A549 (cell line): ENCODE results near the gene CPNE4. TPM values are rescaled to one million over a fixed set of nuclear protein-coding genes. Genes with fewer than 3 reads are reported as not detected.

Experiments used
- ATAC-seq, 2 experiments: fragments of 200-7000 bp in 1 of 2; fragments of >200 bp in 1 of 2; cut with Nextera tagmentation in 1 of 2; cut with Tn5 transposase in 1 of 2; 3 replicates each; pipeline versions ENCODE4 v1.8.0 to v1.9.1; 2018 to 2020; ENCODE audit warnings: mild to moderate bottlenecking in 1 of 2, moderate library complexity in 1 of 2
- CTCF ChIA-PET: fragments of 300-600 bp; sonication (Branson Sonifier 250); formaldehyde crosslinking; extraction: SDS; loops from one replicate; lab custom pipeline; 2021; ENCODE audit warnings: antibody characterized with exemption, inconsistent platforms; lab: Yijun Ruan, JAX
- POLR2A ChIA-PET: fragments of 350-600 bp; formaldehyde crosslinking; extraction: SDS; loops from one replicate; lab custom pipeline; 2021; ENCODE audit warnings: antibody characterized with exemption, inconsistent platforms; lab: Yijun Ruan, JAX
- DNase-seq, 2 experiments: peaks; one replicate each; pipeline versions ENCODE4 v3.0.0 to v3.0.0-alpha.2; 2011 to 2016; ENCODE audit warnings: low read depth in 1 of 2, low spot score in 1 of 2
- FAIRE-seq: peaks from 2 replicates; lab custom pipeline; 2011; peaks lifted over from hg19 to GRCh38; lab: Jason Lieb, UNC
- H3K27ac ChIP-seq, 2 experiments: fragments of >200 bp; sonication (Bioruptor Twin); formaldehyde crosslinking; 3 replicates each; pipeline ENCODE4 v1.5.1; 2016 to 2017
- H3K4me1 ChIP-seq: fragments of >200 bp; sonication (Bioruptor Twin); formaldehyde crosslinking; 3 replicates; pipeline ENCODE4 v1.6.1; 2016
- H3K4me2 ChIP-seq: fragments of >200 bp; sonication (Bioruptor Twin); formaldehyde crosslinking; 3 replicates; pipeline ENCODE4 v1.6.1; 2016
- H3K4me3 ChIP-seq: fragments of >200 bp; sonication (Bioruptor Twin); formaldehyde crosslinking; 3 replicates; pipeline ENCODE4 v1.5.1; 2016
- H3K9me3 ChIP-seq: fragments of >200 bp; sonication (Bioruptor Twin); formaldehyde crosslinking; 3 replicates; pipeline ENCODE4 v1.6.1; 2016
- CBX2 ChIP-seq: fragments of 200-600 bp; sonication (generic); IDR thresholded peaks from 2 replicates; pipeline ENCODE4 v1.6.1; 2016; ENCODE audit warnings: low read depth, mild to moderate bottlenecking, borderline replicate concordance
- CBX8 ChIP-seq: fragments of 200-600 bp; sonication (generic); IDR thresholded peaks from 2 replicates; pipeline ENCODE4 v1.6.1; 2016
- ESRRA ChIP-seq: fragments of 150-350 bp; IDR thresholded peaks from 2 replicates; pipeline ENCODE4 v1.6.1; 2014; ENCODE audit warnings: mild to moderate bottlenecking, low read length, borderline replicate concordance
- FOSB ChIP-seq: fragments of 250-450 bp; sonication (Bioruptor Pico); IDR thresholded peaks from 2 replicates; pipeline ENCODE4 v1.5.0; 2020; ENCODE audit warnings: mild to moderate bottlenecking, moderate library complexity
- FOXS1 ChIP-seq: fragments of 250-450 bp; sonication (Bioruptor Pico); IDR thresholded peaks from 2 replicates; pipeline ENCODE4 v1.5.0; 2020; ENCODE audit warnings: mild to moderate bottlenecking, moderate library complexity
- GATA3 ChIP-seq: IDR thresholded peaks from 2 replicates; pipeline ENCODE4 v1.6.1; 2012; ENCODE audit warnings: borderline replicate concordance
- HMGXB4 ChIP-seq: fragments of 250-450 bp; sonication (Bioruptor Pico); IDR thresholded peaks from 2 replicates; pipeline ENCODE4 v1.5.0; 2021; ENCODE audit warnings: mild to moderate bottlenecking, moderate library complexity, borderline replicate concordance
- HOXA7 ChIP-seq: fragments of 250-450 bp; sonication (Bioruptor Pico); IDR thresholded peaks from 2 replicates; pipeline ENCODE4 v1.5.0; 2020; ENCODE audit warnings: mild to moderate bottlenecking, moderate library complexity
- HOXB5 ChIP-seq: fragments of 250-450 bp; sonication (Bioruptor Pico); IDR thresholded peaks from 2 replicates; pipeline ENCODE4 v1.5.0; 2020; ENCODE audit warnings: mild to moderate bottlenecking, moderate library complexity
- JUN ChIP-seq, 2 experiments: fragments of >200 bp; sonication (Bioruptor Twin); formaldehyde crosslinking; IDR thresholded peaks; 2 replicates in 1 of 2; 3 replicates in 1 of 2; pipeline ENCODE4 v1.6.1; 2016 to 2017
- JUNB ChIP-seq: fragments of >200 bp; sonication (Bioruptor Twin); formaldehyde crosslinking; IDR thresholded peaks from 2 replicates; pipeline ENCODE4 v1.6.1; 2016
- KDM5A ChIP-seq: fragments of 200-600 bp; sonication (generic); IDR thresholded peaks from 2 replicates; pipeline ENCODE4 v1.6.1; 2016; ENCODE audit warnings: antibody characterized with exemption, mild to moderate bottlenecking
- MAZ ChIP-seq: fragments of 150-350 bp; IDR thresholded peaks from 2 replicates; pipeline ENCODE4 v1.6.1; 2014; ENCODE audit warnings: antibody characterized with exemption, low read depth, low read length, borderline replicate concordance
- NPAS2 ChIP-seq: fragments of 250-450 bp; sonication (Bioruptor Pico); IDR thresholded peaks from 2 replicates; pipeline ENCODE4 v1.8.0; 2022; ENCODE audit warnings: mild to moderate bottlenecking, moderate library complexity, borderline replicate concordance
- NR3C1 ChIP-seq: fragments of >200 bp; sonication (Bioruptor Twin); formaldehyde crosslinking; IDR thresholded peaks from 3 replicates; pipeline ENCODE4 v1.6.1; 2017
- REST ChIP-seq: fragments of 200-600 bp; sonication (generic); IDR thresholded peaks from 2 replicates; pipeline ENCODE4 v1.6.1; 2016; ENCODE audit warnings: antibody characterized with exemption, mild to moderate bottlenecking, moderate library complexity
- RNF2 ChIP-seq: fragments of 200-600 bp; sonication (generic); IDR thresholded peaks from 2 replicates; pipeline ENCODE4 v1.6.1; 2016; ENCODE audit warnings: low read depth, mild to moderate bottlenecking, antibody characterized with exemption, moderate library complexity, borderline replicate concordance
- SREBF2 ChIP-seq: fragments of 450-650 bp; IDR thresholded peaks from 2 replicates; pipeline ENCODE4 v1.6.1; 2014; ENCODE audit warnings: mild to moderate bottlenecking, moderate library complexity
- TP53 ChIP-seq: fragments of 250-450 bp; sonication (Bioruptor Pico); IDR thresholded peaks from 2 replicates; pipeline ENCODE4 v1.5.0; 2021; ENCODE audit warnings: mild to moderate bottlenecking, moderate library complexity
- ZFP36 ChIP-seq: fragments of 450-650 bp; IDR thresholded peaks from 2 replicates; pipeline ENCODE4 v1.6.1; 2014; ENCODE audit warnings: borderline replicate concordance; ENCODE audit not compliant: partially characterized antibody
- ZNF302 ChIP-seq: fragments of 250-450 bp; sonication (Bioruptor Pico); IDR thresholded peaks from 2 replicates; pipeline ENCODE4 v1.9.0; 2021; ENCODE audit warnings: inconsistent platforms, mild to moderate bottlenecking, moderate library complexity
- WGBS: methylation state at CpG from one replicate; pipeline ENCODE4 v1.1.6; 2017; ENCODE audit errors: missing lambda C conversion rate; 5-methylcytosine and 5-hydroxymethylcytosine counted together
- polyA plus RNA-seq, 4 experiments: library from polyadenylated mRNA; depleted of rRNA in 3 of 4; stranded (reverse); fragments of >200 nt; fragmentation: RNase III in 1 of 4; extraction: RNeasy Plus Mini Kit Qiagen cat#74134 plus additional on column Dnase treatment in 1 of 4; gene quantifications; 2 replicates in 3 of 4; 3 replicates in 1 of 4; pipeline ENCODE4 v1.2.3, GENCODE V29; 2011 to 2017

Gene CPNE4
- polyA plus RNA-seq, 2 of the 4 experiments (the other 2 are of a cell fraction): 3.6 to 8.7 TPM

- H3K4me1 ChIP-seq: no peaks in the 10 kb centered on the region
- no peak overlapping the region for H3K27ac ChIP-seq
- DNase-seq: no peak
- TF ChIP-seq SREBF2: no peak
- no peak for TF ChIP-seq RNF2
- TF ChIP-seq HOXB5 (CRISPR knock-in tag): no peak
- TF ChIP-seq CBX2: no peak
- TF ChIP-seq KDM5A: no peak
- TF ChIP-seq FOXS1 (CRISPR knock-in tag): no peak
- TF ChIP-seq NR3C1: no peak
- TF ChIP-seq ESRRA: no peak
- TF ChIP-seq JUN (IDR thresholded peaks at IDR 0.05): no peak
- TF ChIP-seq GATA3: no peak
- TF ChIP-seq ZFP36: no peak
- no peak for TF ChIP-seq HOXA7 (CRISPR knock-in tag)
- TF ChIP-seq CBX8: no peak
- TF ChIP-seq ZNF302 (CRISPR knock-in tag): no peak
- POLR2A ChIA-PET: no interaction called here
- no peak for ATAC-seq
- WGBS: 77% methylated on average over 2 of the region's 2 CpGs
- CTCF ChIA-PET: no interaction called here
- no peaks in the 10 kb centered on the region for H3K9me3 ChIP-seq
- H3K4me3 ChIP-seq: no peak overlapping the region
- no peak for FAIRE-seq
- H3K4me2 ChIP-seq: no peak overlapping the region
Observed at GRCh38 chr3:131789188-131789587, 245.6 kb downstream of the CPNE4 start.

GRCh38 chr3:131786386-131786785, 248.4 kb downstream of the CPNE4 start:
- no peak for DNase-seq
- POLR2A ChIA-PET: no interaction called here

More at GRCh38 chr3:131786386-131786785, 248.4 kb downstream of the CPNE4 start:
- H3K4me2 ChIP-seq: no peak overlapping the region
- H3K9me3 ChIP-seq: no peaks in the 10 kb centered on the region
- ATAC-seq (no peak), FAIRE-seq (no peak)
- no peak overlapping the region for H3K4me3 ChIP-seq
- no peak overlapping the region for H3K27ac ChIP-seq
- TF ChIP-seq GATA3 (no peak), JUNB (no peak), MAZ (no peak), NPAS2 (CRISPR knock-in tag) (no peak), REST (no peak), FOSB (CRISPR knock-in tag) (no peak), TP53 (CRISPR knock-in tag) (no peak), HMGXB4 (CRISPR knock-in tag) (no peak)
- TF ChIP-seq, all 56 proteins: peak for 0
- CTCF ChIA-PET: no interaction called here
- H3K4me1 ChIP-seq: no peaks in the 10 kb centered on the region
